Endothelial cell of umbilical vein (primary cell): ENCODE data around the gene CXADR. TPM values are rescaled to one million over a fixed set of nuclear protein-coding genes. Genes with fewer than 3 reads are reported as not detected.
A peak's percentile ranks its signal among the peaks of the same experiment; 100 is the strongest.

Source experiments
- BruUV-seq: library from RNA; stranded (reverse); fragments of 400-500 nt; replicated peaks from 2 replicates; lab custom pipeline; 2021; lab: Mats Ljungman, UMichigan
- CTCF ChIA-PET: fragments of 300-600, 350-600 bp; sonication (Branson Sonifier 250); formaldehyde crosslinking; loops from one replicate; lab custom pipeline; 2021; ENCODE audit warnings: antibody characterized with exemption, inconsistent platforms; lab: Charles Lee
- POLR2A ChIA-PET: fragments of 300-600, 350-600 bp; sonication (Branson Sonifier 250); formaldehyde crosslinking; loops from one replicate; lab custom pipeline; 2021; ENCODE audit warnings: antibody characterized with exemption, inconsistent platforms; lab: Charles Lee
- DNase-seq: peaks from one replicate; pipeline ENCODE4 v3.0.0-alpha.2; 2011; ENCODE audit warnings: low read depth, low spot score
- FAIRE-seq: peaks from 2 replicates; lab custom pipeline; 2011; peaks lifted over from hg19 to GRCh38; lab: Jason Lieb, UNC
- H2AFZ ChIP-seq: 2 replicates; pipeline ENCODE4 v1.6.0; 2012; ENCODE audit warnings: low read depth, low read length, control low read depth, inconsistent platforms
- H3K27ac ChIP-seq: 2 replicates; pipeline ENCODE4 v1.5.1; 2011; ENCODE audit warnings: low read depth, mild to moderate bottlenecking, control low read depth, low read length, moderate library complexity; ENCODE audit not compliant: insufficient read depth
- H3K27me3 ChIP-seq, 2 experiments: 2 replicates each; pipeline versions ENCODE4 v1.6.0 to v1.6.1; 2011; ENCODE audit warnings: low read length in 2 of 2, mixed read lengths in 1 of 2; ENCODE audit not compliant: control insufficient read depth in 2 of 2, insufficient read depth in 2 of 2
- H3K36me3 ChIP-seq, 2 experiments: 2 replicates in 1 of 2; 3 replicates in 1 of 2; pipeline ENCODE4 v1.5.1; 2011; ENCODE audit warnings: low read length in 2 of 2, mild to moderate bottlenecking in 1 of 2, moderate library complexity in 1 of 2; ENCODE audit not compliant: control insufficient read depth in 2 of 2, insufficient read depth in 2 of 2; ENCODE audit errors: extremely low read depth in 1 of 2
- H3K4me1 ChIP-seq: 3 replicates; pipeline ENCODE4 v1.5.1; 2011; ENCODE audit warnings: mild to moderate bottlenecking, low read length; ENCODE audit not compliant: control insufficient read depth, insufficient read depth; ENCODE audit errors: extremely low read depth
- H3K4me2 ChIP-seq: 2 replicates; pipeline ENCODE4 v1.6.1; 2011; ENCODE audit warnings: low read length, control low read depth, mixed read lengths; ENCODE audit not compliant: insufficient read depth
- H3K4me3 ChIP-seq, 3 experiments: fragments of 200-600 bp in 1 of 3; sonication (generic), shearing (Covaris generic) in 1 of 3; replicated peaks in 1 of 3; 2 replicates each; pipeline ENCODE4 v1.5.1; 2011 to 2016; ENCODE audit warnings: control low read depth in 3 of 3, low read length in 3 of 3, mild to moderate bottlenecking in 2 of 3, inconsistent platforms in 1 of 3, low read depth in 1 of 3, moderate library complexity in 1 of 3; ENCODE audit not compliant: insufficient read depth in 1 of 3
- H3K79me2 ChIP-seq: 2 replicates; pipeline ENCODE4 v1.6.0; 2012; ENCODE audit warnings: low read length, inconsistent platforms; ENCODE audit not compliant: control insufficient read depth, insufficient read depth
- H3K9ac ChIP-seq: replicated peaks from 2 replicates; pipeline ENCODE3; 2011; ENCODE audit warnings: low read length, control low read depth; ENCODE audit not compliant: insufficient read depth; ENCODE audit errors: extremely low read depth
- H3K9me1 ChIP-seq: replicated peaks from 3 replicates; pipeline ENCODE4 v1.6.0; 2011; ENCODE audit warnings: mild to moderate bottlenecking, low read length; ENCODE audit not compliant: control insufficient read depth, insufficient read depth; ENCODE audit errors: extremely low read depth
- H3K9me3 ChIP-seq: replicated peaks from 2 replicates; pipeline ENCODE4 v1.5.1; 2012; ENCODE audit warnings: low read length, inconsistent platforms; ENCODE audit not compliant: control insufficient read depth, insufficient read depth
- H4K20me1 ChIP-seq: replicated peaks from 2 replicates; pipeline ENCODE3; 2011; ENCODE audit warnings: mild to moderate bottlenecking, low read length; ENCODE audit not compliant: control insufficient read depth, insufficient read depth; ENCODE audit errors: extremely low read depth
- CTCF ChIP-seq, 2 donors: IDR thresholded peaks; 1 replicate in 1 of 2; 2 replicates in 1 of 2; pipeline ENCODE4 v1.5.1; 2011; ENCODE audit warnings: low read length in 2 of 2, mild to moderate bottlenecking in 2 of 2, moderate library complexity in 2 of 2, control low read depth in 1 of 2, inconsistent platforms in 1 of 2, low read depth in 1 of 2; ENCODE audit not compliant: insufficient read depth in 1 of 2; ENCODE audit errors: extremely low read depth in 1 of 2
- EZH2 ChIP-seq: IDR thresholded peaks from 2 replicates; pipeline ENCODE4 v1.6.1; 2012; ENCODE audit warnings: borderline replicate concordance, low read depth, mild to moderate bottlenecking, moderate library complexity, low read length, inconsistent platforms; ENCODE audit not compliant: severe bottlenecking
- FOS ChIP-seq: IDR thresholded peaks from 2 replicates; pipeline ENCODE4 v1.6.1; 2011; ENCODE audit warnings: mild to moderate bottlenecking, low read length, moderate library complexity, borderline replicate concordance; ENCODE audit not compliant: insufficient read depth
- GATA2 ChIP-seq: IDR thresholded peaks from 2 replicates; pipeline ENCODE4 v1.7.0; 2011; ENCODE audit warnings: low read depth, mild to moderate bottlenecking, moderate library complexity, mixed read lengths, low read length; ENCODE audit not compliant: insufficient read length, insufficient read depth
- JUN ChIP-seq: IDR thresholded peaks from 2 replicates; pipeline ENCODE4 v1.6.1; 2011; ENCODE audit warnings: borderline replicate concordance, low read depth; ENCODE audit not compliant: insufficient read length, insufficient read depth
- MAX ChIP-seq: IDR thresholded peaks from 2 replicates; pipeline ENCODE4 v1.6.1; 2011; ENCODE audit not compliant: insufficient read depth, insufficient read length
- MYC ChIP-seq: IDR thresholded peaks from one replicate; pipeline ENCODE4 v1.6.1; 2011; ENCODE audit warnings: mild to moderate bottlenecking, low read depth, low read length
- POLR2A ChIP-seq: IDR thresholded peaks from 2 replicates; pipeline ENCODE4 v1.6.1; 2012; ENCODE audit warnings: low read depth, mild to moderate bottlenecking, control low read depth, low read length
- POLR2AphosphoS5 ChIP-seq: IDR thresholded peaks from 2 replicates; pipeline ENCODE4 v1.6.1; 2012; ENCODE audit warnings: low read depth, mild to moderate bottlenecking, control low read depth, low read length, moderate library complexity; ENCODE audit not compliant: insufficient read depth
- dilution Hi-C: fragments of 300-500 bp; cut with MboI; formaldehyde crosslinking; loops from one replicate; pipeline ENCODE4 v1.15.0; 2019; ENCODE audit warnings: low sequenced_read_pairs; ENCODE audit not compliant: extremely low pct_ligation_motif_present
- intact Hi-C: fragments of 100-400 bp; cut with micrococcal nuclease; formaldehyde crosslinking; loops from one replicate; pipeline ENCODE4 v1.10.0; 2022
- polyA plus RNA-seq, 4 experiments: library from polyadenylated mRNA; depleted of rRNA in 3 of 4; stranded (reverse) in 3 of 4; unstranded in 1 of 4; fragments of >200 nt; gene quantifications; 2 replicates each; pipeline versions ENCODE4 v1.2.1 to v1.2.3, GENCODE V29; 2011 to 2012; ENCODE audit warnings: missing spikeins in 1 of 4
- total RNA-seq: library from RNA; stranded (reverse); gene quantifications from 2 replicates; pipeline ENCODE4 v1.2.3, GENCODE V29; 2021

CXADR gene
- total and polyA plus RNA-seq, 2 donors (not counting 3 experiments of a cell fraction or from before 2014, with no cell fraction given) = 3.2 to 12.2 TPM

GRCh38 chr21:17560377-17561025 lies 47.7 kb downstream of the CXADR start:
- no peaks in the 10 kb centered on the region for H3K27me3 ChIP-seq
- ChIA-PET POLR2A (no interaction called here), CTCF (interaction anchor here (0.8 to 6.8 kb wide), 3 partner anchors 11 to 174 kb away, joined by 3 to 47 read pairs (median 8); no protein-coding TSS in a partner anchor)
- no peaks in the 10 kb centered on the region for H3K79me2 ChIP-seq
- H3K9ac ChIP-seq = no peak overlapping the region
- TF ChIP-seq POLR2A (no peak), POLR2AphosphoS5 (no peak), MYC (no peak), EZH2 (no peak), MAX (no peak), GATA2 (no peak), JUN (no peak), CTCF (IDR thresholded peaks at IDR 0.05; ENCODE audit: extremely low read depth in 1 of 2, insufficient read depth in 1 of 2, low read depth in 1 of 2, low read length in 2 of 2) (no peak), FOS (no peak)
- H2AFZ ChIP-seq = no peak overlapping the region
- H3K9me1 ChIP-seq = no peaks in the 10 kb centered on the region
- dilution Hi-C loops = no loop called here
- no peaks in the 10 kb centered on the region for H4K20me1 ChIP-seq
- no TSS peak for BruUV-seq
- peak; percentile 12 for DNase-seq
- H3K4me2 ChIP-seq = no peak overlapping the region
- H3K4me1 ChIP-seq = no peaks in the 10 kb centered on the region
- no peak overlapping the region for H3K4me3 ChIP-seq
- FAIRE-seq = peak; percentile 33
- H3K27ac ChIP-seq = no peak overlapping the region
- H3K9me3 ChIP-seq = no peaks in the 10 kb centered on the region
- intact Hi-C loops = no loop called here
- no peaks in the 10 kb centered on the region for H3K36me3 ChIP-seq
